DMS79 (cell line): Measurements from ENCODE around the gene MAP3K5.
"Not testable (repeated sequence)": the region's sequence is repeated elsewhere in the genome, so short reads cannot be mapped to it uniquely, and the experiment has no call there.

Experiments used
- DNase-seq: peaks from one replicate; lab custom pipeline; 2025; lab: John Stamatoyannopoulos, UW

The MAP3K5 gene

GRCh38 chr6:136609873-136610706 lies 182.2 kb downstream of the MAP3K5 start:
- DNase-seq: no peak

- no peak for DNase-seq
These were observed 183.3 kb downstream of the MAP3K5 start for GRCh38 chr6:136608991-136609390.

- DNase-seq: no peak
These were observed 184.1 kb downstream of the MAP3K5 start for GRCh38 chr6:136607932-136608772.

DNA sequence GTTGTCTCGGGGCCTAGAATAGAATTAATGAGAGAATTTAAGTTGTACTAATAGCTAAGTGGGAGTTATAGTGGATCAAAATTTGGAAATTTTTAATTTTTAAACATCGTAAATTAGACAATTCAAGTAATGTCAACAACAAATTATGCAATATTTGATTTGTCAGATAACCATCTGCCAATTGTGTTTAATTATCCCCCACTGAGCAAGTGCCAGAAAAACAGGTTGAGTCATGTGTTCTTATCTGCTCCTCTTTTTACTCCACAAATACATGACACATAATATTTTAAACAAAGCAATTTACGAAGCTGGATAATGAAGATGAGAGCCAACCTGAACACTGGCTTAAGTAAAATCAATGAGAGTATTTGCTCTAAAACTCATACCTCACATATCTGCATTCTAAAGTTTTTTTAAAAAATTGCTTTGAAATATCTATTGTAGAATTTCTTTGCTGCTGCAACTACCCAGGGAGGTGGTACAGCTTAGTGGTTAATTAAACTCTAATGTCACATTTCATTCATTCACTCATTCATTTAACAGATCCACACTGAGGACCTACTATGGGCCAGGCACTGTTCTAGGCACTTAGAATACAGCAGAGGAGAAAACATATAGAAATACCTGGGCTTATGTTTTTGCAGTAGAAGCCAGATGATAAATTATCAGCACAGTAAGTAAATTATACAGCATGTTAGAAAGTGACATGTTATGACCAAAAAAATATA lies 184.9 kb downstream of the MAP3K5 start:
- DNase-seq: no peak

DNA sequence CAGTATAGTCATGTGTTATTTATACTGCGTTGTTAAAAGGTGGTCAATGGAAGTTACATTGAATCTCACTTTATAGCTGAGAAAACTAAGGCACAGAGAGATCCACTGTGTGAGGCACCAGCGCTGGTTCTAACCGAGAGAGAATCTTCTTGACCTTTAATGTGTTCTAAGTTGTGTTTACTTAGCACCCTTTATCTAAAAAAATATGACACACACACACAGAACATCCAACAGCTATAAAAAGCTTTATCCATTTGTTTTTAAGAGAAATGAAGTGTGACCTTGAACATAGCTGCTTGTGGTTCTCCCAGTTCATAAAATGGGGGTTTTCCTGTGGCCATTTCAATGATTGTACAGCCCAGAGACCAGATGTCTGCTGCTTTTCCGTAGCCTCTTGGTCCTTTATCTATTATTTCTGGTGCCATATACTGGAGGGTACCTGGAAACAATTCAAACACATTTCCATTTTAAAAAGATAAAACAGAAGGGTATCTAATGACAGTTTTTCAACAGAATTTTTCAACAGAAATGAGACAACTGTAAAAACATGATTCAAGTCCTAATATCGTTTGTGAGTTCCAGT lies 187.3 kb downstream of the MAP3K5 start:
- DNase-seq: no peak

GRCh38 chr6:136604328-136604825 lies 187.9 kb downstream of the MAP3K5 start:
- no peak for DNase-seq

DNA sequence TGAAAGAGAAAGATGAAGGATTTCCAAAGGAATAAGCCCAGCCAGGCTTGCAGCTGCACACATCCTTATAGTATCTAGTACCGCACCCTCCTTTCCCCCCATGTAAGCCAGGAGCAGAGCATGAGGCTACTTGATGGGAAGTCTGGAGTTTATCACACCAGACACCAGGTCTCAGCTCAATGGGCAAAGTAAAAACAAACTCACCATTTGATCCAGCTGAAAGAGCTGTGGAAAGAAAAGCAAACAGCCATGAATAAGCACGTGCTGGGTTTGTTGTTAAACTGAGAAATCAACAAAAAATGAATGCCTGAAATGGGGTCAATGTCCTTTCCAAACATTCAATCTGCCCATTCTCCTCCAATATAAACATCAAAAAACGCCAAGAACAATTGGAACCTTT lies 191.5 kb downstream of the MAP3K5 start:
- DNase-seq: no peak

DNA sequence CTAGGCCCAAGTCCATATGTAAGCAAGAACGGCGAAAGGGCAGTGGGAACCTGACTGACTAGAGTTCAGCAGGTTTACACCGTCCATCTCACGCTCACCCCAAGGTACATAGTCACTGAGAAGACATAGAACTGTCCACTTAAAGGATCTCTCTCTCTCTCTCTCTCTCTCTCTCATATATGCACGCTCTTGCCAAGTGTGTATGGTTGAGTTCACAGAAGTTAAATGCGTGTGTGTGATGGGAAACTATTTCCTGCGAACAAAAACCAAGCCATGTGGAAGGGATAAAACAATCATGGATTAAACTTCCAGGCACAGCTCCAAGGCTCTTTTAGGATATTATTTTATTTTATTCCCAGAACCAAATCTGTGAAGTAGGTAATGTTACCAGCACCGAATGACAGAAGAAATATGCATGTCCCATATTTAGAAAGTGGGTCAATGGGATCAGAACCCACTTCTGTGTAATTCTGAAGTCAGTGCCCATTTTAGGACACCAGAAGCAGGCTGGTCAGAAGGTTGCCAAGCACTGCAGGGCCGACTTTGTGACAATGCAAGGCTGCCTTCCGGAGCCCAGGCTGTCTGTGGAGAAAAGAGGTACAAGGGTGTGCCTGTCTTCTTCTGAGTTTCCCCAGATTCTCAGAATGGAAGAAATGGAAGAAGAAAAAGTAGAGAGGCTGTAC lies 192.8 kb downstream of the MAP3K5 start:
- no peak for DNase-seq

DNA sequence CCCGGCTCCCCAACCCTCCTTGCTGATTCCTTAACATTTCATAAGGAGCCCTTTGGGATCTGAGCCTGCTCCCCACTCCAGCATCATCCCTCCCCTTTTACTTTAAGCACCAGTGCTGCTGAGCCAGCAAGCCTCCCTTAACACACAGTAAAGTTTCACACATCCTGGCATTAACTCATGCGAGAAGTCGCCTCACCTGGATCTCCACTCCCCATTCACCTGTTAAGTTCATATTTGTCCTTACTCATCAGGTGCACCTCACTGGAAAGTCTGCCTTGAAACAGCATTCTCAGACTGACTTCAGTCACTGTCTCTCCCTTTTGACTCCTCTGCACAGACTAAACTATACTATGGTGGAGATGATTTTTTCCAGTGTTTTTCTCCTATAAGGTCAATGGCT lies 194.2 kb downstream of the MAP3K5 start:
- no peak for DNase-seq

GRCh38 chr6:136594671-136595070 lies 197.6 kb downstream of the MAP3K5 start:
- DNase-seq: no peak

DNA sequence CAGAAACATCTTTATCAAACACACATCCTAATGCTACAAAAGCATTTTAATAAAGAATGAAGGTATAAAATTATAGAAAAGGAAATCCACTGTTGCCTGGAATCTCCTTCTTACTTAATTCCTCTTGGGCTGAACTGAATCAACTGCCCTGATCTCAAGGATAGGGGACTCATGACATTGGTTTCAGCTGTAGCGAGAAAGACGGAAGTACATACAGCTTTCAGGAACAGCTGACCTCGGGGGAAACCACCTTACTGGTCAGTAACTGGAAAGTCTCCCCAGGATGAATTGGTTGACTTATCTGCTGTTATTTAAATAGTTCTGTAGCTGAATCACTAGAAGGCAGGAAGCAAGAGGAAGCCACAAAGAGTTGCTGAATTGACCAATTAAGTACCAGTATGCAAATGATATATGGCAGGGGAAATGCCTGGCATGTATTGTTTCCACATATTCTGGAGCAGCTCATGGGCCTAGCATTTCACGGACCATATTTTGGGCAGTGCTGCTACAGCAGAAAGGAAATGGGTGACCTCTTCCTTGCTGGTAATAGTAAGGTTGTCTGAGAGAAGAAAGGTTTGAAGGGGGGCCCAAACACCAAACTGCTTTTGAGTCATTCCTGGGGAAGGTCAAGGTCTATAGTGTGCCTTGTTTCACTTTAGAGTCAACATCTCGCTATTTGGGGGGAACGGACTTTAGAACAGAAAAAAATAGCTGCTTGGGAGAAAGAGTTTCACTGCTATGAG lies 198.4 kb downstream of the MAP3K5 start:
- no peak for DNase-seq

GRCh38 chr6:136592930-136593673 lies 199.2 kb downstream of the MAP3K5 start:
- no peak for DNase-seq

- DNase-seq: no peak
These were observed 200.7 kb downstream of the MAP3K5 start for GRCh38 chr6:136591617-136592016.

DNA sequence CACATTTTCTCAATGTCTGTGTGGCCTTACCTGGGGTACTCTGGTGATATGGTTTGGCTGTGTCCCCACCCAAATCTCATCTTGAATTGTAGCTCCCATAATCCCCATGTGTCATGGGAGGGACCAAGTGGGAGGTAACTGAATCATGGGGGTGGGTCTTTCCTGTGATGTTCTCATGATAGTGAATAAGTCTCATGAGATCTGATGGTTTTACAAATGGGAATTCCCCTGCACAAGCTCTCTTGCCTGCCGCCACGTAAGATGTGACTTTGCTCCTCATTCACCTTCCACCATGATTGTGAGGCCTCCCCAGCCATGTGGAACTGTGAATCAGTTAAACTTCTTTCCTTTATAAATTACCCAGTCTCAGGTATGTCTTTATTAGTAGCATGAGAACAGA lies 201.4 kb downstream of the MAP3K5 start:
- DNase-seq: not testable (repeated sequence)

DNA sequence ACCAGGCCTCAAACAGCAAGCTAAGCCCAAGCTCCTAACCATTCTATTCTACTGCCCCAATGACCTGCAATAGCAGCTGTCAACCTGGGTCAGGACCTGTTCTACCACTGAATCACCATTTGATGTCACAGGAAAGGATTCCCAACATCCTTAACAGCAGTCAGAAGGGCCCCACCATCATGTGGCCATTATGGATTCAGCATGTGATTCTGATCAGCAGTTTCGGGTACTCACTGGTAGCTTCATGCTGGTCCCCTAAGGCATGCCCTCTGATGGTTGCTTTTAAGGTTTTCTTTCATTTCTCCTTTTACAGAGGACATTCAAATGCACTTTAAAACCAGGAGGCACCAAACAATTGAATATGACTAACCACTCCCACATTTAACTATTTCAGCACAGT lies 204.8 kb downstream of the MAP3K5 start:
- no peak for DNase-seq

GRCh38 chr6:136586295-136586694 lies 206.0 kb downstream of the MAP3K5 start:
- DNase-seq: no peak

- DNase-seq: not testable (repeated sequence)
These were observed 206.8 kb downstream of the MAP3K5 start for GRCh38 chr6:136585523-136585922.

GRCh38 chr6:136584290-136584689 lies 208.0 kb downstream of the MAP3K5 start:
- DNase-seq: not testable (repeated sequence)

- DNase-seq: peak; percentile 14
These were observed 209.4 kb downstream of the MAP3K5 start for GRCh38 chr6:136582711-136583471.
